Measurements from ENCODE around the gene CD38.

The CD38 gene

DNA sequence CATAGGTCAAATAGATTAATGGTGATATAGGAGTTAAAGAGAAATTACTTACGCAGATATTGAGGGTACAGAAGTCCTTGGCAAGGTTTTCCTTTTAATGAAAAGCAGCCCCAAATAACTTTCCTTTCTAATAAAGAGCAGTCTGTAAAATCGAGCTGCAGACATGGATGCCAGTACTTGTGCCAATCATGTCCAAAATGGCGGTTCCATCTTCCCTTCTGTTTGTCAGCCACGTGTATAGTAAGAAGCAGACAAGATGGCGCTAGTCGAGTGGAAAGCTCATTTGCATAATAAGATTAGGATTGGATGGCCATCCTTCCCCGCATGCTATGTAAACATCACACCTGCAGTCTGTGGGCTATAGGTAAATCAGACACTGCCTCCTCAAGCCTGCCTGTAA lies 92.0 kb downstream of the CD38 start:
- no peak for DNase-seq

DNA sequence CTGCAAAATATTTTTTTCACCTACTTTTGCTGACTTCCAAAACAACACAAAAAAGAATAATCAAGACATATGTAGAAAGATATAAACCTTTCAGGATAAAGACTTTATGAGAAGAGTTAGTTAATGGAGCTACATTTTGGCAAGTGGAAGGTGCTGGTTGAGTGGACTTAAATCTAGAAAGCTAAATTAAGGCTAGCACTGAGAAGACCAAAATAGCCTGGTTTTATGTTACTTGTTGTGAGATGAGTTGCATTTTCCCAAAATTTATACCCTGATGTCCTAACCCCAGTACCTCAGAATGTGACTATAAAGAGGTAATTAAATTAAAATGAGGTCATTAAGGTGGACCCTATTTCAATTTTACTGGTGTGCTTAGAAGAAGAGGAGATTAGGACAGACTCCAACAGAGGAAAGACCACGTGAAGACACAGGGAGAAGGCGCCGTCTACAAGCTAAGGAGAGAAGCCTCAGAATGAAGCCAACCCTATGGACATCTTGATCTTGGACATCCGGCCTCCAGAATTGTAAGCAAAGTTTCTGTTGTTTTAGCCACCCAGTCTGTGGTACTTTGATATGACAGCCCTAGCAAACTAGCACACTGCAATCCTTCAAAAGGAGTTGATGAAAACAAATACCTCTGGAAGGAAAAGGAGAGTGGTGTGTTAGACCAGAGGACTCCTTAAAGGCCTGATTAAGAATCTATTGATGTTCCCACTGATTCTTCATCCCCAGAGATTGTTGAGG lies 93.0 kb downstream of the CD38 start:
- DNase-seq, result no peak

DNA sequence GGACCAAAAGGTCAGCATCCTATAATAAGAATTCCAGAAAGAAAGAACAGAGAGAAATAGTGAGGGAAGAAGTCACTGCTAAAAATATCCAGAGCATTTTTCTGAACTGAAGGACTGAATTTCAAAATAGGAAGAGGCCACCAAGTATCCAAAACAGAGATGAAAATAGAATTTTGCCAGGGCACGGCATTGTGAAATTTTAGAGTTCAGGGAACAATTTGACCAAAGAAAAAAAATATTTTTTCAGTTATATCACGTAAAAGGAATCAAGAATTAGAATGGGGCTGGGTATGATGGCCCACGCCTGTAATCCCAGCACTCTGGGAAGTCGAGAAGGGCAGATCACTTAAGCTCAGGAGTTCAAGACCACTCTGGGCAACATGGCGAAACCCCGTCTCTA lies 95.0 kb downstream of the CD38 start:
- no peak for DNase-seq

DNA sequence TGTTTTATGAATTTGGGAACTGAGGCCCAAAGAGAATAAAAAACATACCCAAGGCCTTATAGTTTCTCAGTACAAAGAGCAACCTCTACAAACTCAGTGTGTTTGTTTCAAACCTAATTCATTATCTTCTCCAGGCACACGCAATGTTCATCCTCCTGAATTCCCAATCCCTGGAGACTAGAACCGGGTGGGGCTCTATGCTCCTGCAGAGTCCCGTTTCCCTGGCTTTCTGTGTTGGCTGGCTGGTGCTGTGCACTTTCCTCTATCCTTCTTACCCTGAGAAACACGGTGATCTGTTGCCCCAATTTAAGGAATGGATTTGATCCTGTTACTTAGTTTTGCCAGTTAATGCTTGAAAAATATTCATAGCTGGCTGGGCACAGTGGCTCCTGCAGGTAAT lies 96.5 kb downstream of the CD38 start:
- DNase-seq, result no peak

- DNase-seq, result no peak
Observed at GRCh38 chr4:15875663-15876460, 97.7 kb downstream of the CD38 start.

DNA sequence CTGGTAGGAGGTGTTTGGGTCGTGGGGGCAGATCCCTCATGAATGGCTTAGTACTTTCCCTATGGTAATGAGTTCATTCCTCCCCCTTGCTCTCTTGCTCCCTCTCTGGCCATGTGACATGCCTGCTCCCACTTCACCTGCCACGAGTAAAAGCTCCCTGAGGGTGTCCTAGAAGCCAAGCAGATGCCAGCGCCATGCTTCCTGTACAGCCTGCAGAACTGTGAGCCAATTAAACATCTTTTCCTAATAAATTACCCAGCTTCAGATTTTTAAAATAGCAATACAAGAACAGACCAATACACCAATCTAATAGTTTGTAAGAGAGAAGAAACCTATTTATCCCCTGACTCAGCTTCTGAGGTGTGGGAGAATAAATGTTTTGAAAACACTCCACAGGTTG lies 99.9 kb downstream of the CD38 start:
- no peak for DNase-seq

GRCh38 chr4:15881820-15882219 lies 103.7 kb downstream of the CD38 start:
- DNase-seq, result no peak

- peak; percentile 30 for DNase-seq
Observed at GRCh38 chr4:15882675-15883086, 104.6 kb downstream of the CD38 start.

DNA sequence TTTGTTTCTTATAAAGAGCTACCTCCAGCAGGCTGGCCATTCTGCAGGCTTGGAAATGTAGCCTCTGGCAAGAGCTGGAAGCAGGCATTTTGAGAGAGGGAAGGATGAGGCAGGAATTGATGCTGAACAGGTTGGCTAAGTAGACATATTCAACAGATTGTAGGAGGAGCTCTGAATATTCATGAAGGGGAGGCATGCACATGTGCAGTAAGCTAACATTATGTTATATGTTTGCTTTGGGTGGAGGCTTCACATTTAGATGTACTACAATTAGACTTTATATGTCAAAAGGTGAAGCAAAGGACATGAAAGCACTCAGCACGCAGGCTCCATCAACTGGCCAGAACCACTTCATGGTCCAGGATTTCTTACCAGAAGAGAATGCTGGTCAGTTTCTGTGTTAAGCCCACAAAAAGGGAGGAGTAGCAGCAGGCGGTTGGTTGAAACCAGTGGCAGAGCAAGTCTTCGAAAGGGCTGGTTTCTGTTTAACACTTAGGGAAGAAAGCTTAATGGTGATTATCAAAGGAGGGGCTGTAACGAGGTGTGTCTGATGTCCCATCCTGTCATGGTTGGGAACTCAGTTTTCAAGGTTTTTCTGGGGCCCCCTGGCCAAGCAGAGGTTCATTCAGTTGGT lies 105.6 kb downstream of the CD38 start:
- no peak for DNase-seq

DNA sequence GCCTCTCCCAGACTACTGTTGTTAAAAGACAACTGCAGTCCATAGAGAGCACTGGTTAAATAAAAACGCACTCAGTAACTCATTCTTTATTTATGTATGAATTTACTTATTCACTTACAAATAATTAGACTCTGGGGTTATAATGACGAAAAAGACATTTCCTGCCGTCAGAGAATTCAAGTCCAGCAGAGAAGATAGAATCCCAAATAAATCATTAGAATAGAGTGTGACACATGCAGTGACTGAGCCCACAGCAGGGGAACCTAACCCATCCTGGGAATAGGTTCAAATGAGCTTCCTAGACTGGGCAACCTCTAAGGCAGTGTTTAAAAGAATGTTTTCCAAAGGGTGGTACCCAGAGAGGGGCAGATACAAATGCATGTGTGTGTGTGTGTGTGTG lies 106.5 kb downstream of the CD38 start:
- no peak for DNase-seq

GRCh38 chr4:15885422-15885821 lies 107.3 kb downstream of the CD38 start:
- no peak for DNase-seq

- DNase-seq, result no peak
Observed at GRCh38 chr4:15888515-15888914, 110.4 kb downstream of the CD38 start.

- DNase-seq, result no peak
Observed at GRCh38 chr4:15890246-15890829, 112.2 kb downstream of the CD38 start.

- no peak for DNase-seq
Observed at GRCh38 chr4:15891312-15891711, 113.2 kb downstream of the CD38 start.

- no peak for DNase-seq
Observed at GRCh38 chr4:15893962-15894361, 115.8 kb downstream of the CD38 start.

GRCh38 chr4:15894393-15894792 lies 116.3 kb downstream of the CD38 start:
- no peak for DNase-seq

DNA sequence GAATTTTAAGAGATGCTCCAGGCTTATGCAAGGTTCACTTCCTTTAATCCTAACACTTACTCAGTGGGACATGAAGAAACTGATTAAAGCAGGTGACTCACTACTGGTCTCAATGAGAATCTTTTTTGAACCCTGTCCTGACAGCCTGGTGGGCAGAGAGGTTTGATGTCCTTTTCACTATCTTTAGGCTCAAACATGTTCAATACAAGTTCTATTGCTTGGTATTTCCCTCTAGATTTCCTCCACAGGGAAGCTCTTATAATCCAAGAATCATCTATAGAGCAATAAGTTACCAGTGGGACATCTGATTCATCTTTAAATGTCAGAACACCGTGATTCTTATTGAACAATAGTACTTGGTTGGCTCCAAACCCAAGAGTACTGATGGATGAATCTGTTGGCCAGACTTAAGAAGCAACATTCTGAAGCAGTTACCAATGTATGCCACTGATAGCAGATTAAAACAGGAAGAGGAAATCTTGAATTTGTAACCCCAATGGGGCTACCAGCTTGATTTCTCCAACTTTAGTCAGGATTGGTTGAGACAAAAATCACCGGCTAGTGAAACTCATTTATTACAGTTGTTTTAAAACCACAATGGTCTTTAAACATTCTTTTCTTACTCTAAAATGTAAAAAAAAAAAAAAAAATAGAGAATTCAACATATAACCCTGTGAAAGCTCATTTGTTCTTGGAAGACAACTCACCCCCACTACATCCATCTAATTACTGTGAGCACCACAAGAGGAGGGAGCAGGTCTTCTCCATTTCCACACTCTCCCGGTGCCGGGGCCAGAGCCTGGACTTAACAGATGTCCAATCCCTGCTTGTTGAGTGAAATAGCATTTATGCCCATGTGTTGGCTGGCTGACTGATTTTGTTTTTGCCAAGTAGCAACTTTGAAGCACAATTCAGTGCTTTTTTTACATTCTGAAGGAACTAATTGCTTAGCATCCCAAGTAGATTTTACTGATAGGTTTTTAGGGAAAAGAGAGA lies 117.1 kb downstream of the CD38 start:
- DNase-seq, result no peak

DNA sequence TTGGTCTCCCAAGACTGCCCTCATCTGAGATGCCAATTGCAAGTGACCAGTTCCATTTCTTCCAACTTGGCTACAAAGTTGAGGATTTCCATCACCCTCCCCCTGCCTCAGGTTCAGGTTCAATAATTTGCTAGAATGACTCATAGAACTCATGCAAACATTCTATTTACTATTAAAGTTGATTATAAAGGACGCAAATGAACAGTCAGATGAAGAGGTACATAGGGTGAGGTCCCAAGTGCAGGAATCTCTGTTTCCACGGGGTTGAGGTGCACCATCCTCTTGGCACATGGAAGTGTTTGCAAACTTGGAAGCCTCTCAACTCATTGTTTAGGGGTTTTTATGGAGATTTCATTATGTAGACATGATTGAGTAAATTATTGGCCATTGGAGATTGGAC lies 119.4 kb downstream of the CD38 start:
- DNase-seq, result no peak

- no peak for DNase-seq
Observed at GRCh38 chr4:15898902-15899301, 120.8 kb downstream of the CD38 start.

GRCh38 chr4:15899511-15899910 lies 121.4 kb downstream of the CD38 start:
- no peak for DNase-seq

- DNase-seq, result no peak
Observed at GRCh38 chr4:15901007-15901406, 122.9 kb downstream of the CD38 start.

GRCh38 chr4:15901998-15902397 lies 123.9 kb downstream of the CD38 start:
- no peak for DNase-seq

All from activated naive CD4-positive, alpha-beta T cell treated with anti-CD3 and anti-CD28 coated beads, Interleukin-2, amount 50 U/mL, for 16 hours (primary cell).